HEK293T (cell line): ENCODE data around the gene GMPPB.

ENCODE experiments used
- ELF4 ChIP-seq: fragments of 450-650 bp; IDR thresholded peaks from 2 replicates; pipeline ENCODE4 v1.6.1; 2017; ENCODE audit warnings: antibody characterized with exemption
- L3MBTL2 ChIP-seq: fragments of 450-650 bp; conservative IDR thresholded peaks from 2 replicates; pipeline ENCODE4 v1.6.1; 2016; ENCODE audit warnings: mild to moderate bottlenecking
- TF ChIP-seq, protein P1 (sequence below): fragments of 450-650 bp; IDR thresholded peaks from 2 replicates; pipeline ENCODE4 v1.6.1; 2016

DNA sequence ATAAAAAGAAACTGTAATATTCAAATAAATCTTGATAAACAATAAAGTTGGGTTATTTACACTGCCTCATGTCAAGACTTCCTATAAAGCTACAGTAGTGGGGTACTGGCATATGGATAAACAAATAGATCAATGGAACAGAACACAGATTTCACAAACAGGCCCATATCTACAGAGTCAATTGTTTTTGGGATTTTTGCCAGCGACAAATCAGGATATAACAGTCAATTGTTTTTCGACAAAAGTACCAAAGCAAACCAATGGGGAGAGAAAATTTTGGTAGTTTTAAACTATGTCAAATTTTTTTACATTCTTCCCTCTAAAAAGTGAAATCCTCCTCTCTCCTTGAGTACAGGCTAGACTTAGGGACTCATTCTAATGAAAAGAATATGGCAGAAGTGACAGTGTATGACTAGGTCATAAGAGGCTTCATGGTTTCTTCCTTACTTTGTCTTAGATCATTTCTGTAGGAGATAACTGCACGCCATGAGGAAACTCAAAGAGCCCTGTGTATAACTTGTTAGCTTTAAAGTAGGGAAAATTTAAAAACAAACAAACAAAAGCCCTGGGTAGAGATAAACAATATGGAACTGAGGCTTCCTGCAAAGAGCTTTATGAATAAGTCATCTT is 45.6 kb upstream of the GMPPB start:
- TF ChIP-seq, protein P1, sequence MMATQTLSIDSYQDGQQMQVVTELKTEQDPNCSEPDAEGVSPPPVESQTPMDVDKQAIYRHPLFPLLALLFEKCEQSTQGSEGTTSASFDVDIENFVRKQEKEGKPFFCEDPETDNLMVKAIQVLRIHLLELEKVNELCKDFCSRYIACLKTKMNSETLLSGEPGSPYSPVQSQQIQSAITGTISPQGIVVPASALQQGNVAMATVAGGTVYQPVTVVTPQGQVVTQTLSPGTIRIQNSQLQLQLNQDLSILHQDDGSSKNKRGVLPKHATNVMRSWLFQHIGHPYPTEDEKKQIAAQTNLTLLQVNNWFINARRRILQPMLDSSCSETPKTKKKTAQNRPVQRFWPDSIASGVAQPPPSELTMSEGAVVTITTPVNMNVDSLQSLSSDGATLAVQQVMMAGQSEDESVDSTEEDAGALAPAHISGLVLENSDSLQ, result no peak
- TF ChIP-seq L3MBTL2 (no peak), ELF4 (no peak)
